GM12874 (cell line): ENCODE results near the gene SMYD1.

ENCODE experiments used
- TF ChIP-seq, protein P1 (sequence below): IDR thresholded peaks from 2 replicates; pipeline ENCODE4 v1.5.1; 2011; ENCODE audit warnings: low read depth, mild to moderate bottlenecking, control low read depth, low read length, moderate library complexity; ENCODE audit not compliant: insufficient read depth

SMYD1 gene

DNA sequence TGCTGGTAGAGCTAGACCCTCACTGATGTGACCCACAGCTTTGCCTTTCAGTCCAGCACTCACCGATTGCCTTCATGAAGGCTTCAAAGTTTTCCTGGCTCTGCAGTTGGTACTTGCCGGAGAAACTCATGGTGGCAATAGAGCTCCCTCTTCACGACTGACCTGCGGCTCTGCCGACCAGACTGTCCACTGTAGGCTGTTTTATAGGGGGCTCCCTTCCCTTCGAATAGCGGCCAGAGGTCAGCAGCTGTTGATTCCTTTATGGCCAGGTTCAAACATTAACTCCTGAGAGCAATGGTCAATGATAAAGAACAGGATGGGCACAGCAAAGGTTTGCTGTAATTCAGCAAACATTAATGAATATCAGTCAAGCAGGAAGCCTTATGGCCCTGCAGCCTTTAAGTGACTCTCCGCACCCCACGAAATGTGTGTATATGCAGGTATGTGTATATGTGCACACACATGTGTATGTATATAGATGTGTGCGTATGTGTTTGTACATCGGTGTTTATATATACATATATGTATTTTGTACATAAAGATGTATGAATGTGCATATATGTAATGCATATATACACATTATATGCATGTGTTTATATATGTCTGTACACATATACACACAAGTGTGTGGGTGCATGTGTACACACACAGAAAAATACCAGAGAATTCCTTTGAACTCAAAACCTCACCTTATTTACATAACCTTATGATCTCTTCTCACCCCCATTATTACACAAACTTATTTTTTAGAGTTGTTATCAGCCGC is 60.4 kb downstream of the SMYD1 start, which contains the start of gene FABP1:
TSS of gene FABP1 (minus strand) at position 175 of the 766 bp plus-strand sequence. CDS start at position 130, 45 bp downstream.
- TF ChIP-seq, protein P1, sequence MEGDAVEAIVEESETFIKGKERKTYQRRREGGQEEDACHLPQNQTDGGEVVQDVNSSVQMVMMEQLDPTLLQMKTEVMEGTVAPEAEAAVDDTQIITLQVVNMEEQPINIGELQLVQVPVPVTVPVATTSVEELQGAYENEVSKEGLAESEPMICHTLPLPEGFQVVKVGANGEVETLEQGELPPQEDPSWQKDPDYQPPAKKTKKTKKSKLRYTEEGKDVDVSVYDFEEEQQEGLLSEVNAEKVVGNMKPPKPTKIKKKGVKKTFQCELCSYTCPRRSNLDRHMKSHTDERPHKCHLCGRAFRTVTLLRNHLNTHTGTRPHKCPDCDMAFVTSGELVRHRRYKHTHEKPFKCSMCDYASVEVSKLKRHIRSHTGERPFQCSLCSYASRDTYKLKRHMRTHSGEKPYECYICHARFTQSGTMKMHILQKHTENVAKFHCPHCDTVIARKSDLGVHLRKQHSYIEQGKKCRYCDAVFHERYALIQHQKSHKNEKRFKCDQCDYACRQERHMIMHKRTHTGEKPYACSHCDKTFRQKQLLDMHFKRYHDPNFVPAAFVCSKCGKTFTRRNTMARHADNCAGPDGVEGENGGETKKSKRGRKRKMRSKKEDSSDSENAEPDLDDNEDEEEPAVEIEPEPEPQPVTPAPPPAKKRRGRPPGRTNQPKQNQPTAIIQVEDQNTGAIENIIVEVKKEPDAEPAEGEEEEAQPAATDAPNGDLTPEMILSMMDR: no peak

GRCh38 chr2:88128654-88129312 is 61.2 kb downstream of the SMYD1 start:
- TF ChIP-seq, protein P1: no peak

- TF ChIP-seq, protein P1: no peak
These were observed 61.8 kb downstream of the SMYD1 start for GRCh38 chr2:88129313-88129959.

GRCh38 chr2:88131201-88131998 is 63.8 kb downstream of the SMYD1 start:
- TF ChIP-seq, protein P1: no peak

DNA sequence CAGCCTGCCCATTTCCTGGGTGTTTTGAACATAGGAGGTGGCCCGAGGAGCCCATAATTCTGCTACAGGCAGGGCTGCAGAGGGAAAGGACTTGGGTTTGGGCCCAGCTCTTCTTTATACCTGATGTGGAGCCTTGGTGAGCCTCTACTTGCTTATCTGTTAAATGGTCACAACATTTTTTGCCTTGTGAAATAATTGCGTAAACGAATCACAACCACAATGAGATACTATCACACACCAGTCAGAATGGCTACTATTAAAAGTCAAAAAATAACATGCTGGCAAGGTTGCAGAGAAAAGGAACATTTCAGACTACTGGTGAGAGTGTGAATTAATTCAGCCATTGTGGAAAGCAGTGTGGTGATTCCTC is 64.4 kb downstream of the SMYD1 start:
- TF ChIP-seq, protein P1: no peak

GRCh38 chr2:88133875-88134274 is 66.2 kb downstream of the SMYD1 start:
- TF ChIP-seq, protein P1: no peak
